ENCODE results near the gene JUND. TPM values are rescaled to one million over a fixed set of nuclear protein-coding genes. Genes with fewer than 3 reads are reported as not detected.
"Not testable (repeated sequence)": the region's sequence is repeated elsewhere in the genome, so short reads cannot be mapped to it uniquely, and the experiment has no call there.

The JUND gene
- total RNA-seq (2014; rRNA removed; shearing (Covaris generic)), result 70.1 and 94.9 TPM in 2 replicates

GRCh38 chr19:18281082-18282020 lies at the start of gene JUND:
Gene JUND, minus strand, starts transcription at chr19:18281622. Its CDS starts 138 bp downstream, at chr19:18281484.
- peaks cover 10% of the 10 kb centered on the region for H3K36me3 ChIP-seq
- no peaks in the 10 kb centered on the region for H3K27me3 ChIP-seq
- peaks cover 8% of the 10 kb centered on the region for H3K4me1 ChIP-seq
- peak within 1 kb of the TSS; percentile 98 for H3K27ac ChIP-seq
- peak within 1 kb of the TSS; percentile 89 for H3K4me3 ChIP-seq
- H3K9me3 ChIP-seq (replicated peaks), result no peaks in the 10 kb centered on the region
- DNase-seq, result peak; percentile 99

- H3K27me3 ChIP-seq, result peaks cover 10% of the 10 kb centered on the region; the same call in 1 of the 2 replicates
- no peak overlapping the region for H3K27ac ChIP-seq
- no peaks in the 10 kb centered on the region for H3K36me3 ChIP-seq
- no peaks in the 10 kb centered on the region for H3K9me3 ChIP-seq (replicated peaks)
- H3K4me1 ChIP-seq, result 0 out of 2 replicates have a peak, but pooled peaks cover 4% of the 10 kb centered on the region
- H3K4me3 ChIP-seq, result no peak overlapping the region
- DNase-seq, result no peak
Observed at GRCh38 chr19:18330868-18331267, 49.4 kb upstream of the JUND start.

- Histone ChIP-seq H3K27me3 (peaks cover 10% of the 10 kb centered on the region; the same call in 1 of the 2 replicates), H3K4me1 (0 out of 2 replicates have a peak, but pooled peaks cover 4% of the 10 kb centered on the region), H3K27ac (no peak overlapping the region), H3K4me3 (no peak overlapping the region), H3K9me3 (replicated peaks) (no peaks in the 10 kb centered on the region), H3K36me3 (no peaks in the 10 kb centered on the region)
- DNase-seq, result no peak
Observed at GRCh38 chr19:18329035-18329376, 47.6 kb upstream of the JUND start.

GRCh38 chr19:18328340-18329034 lies 47.1 kb upstream of the JUND start:
- Histone ChIP-seq H3K27ac (no peak overlapping the region), H3K27me3 (peaks cover 10% of the 10 kb centered on the region; the same call in 1 of the 2 replicates), H3K36me3 (no peaks in the 10 kb centered on the region), H3K4me3 (0 out of 2 replicates have a peak overlapping the region, but pooled peaks have one; percentile 12), H3K9me3 (replicated peaks) (no peaks in the 10 kb centered on the region), H3K4me1 (peaks cover 6% of the 10 kb centered on the region; the same call in 1 of the 2 replicates)
- DNase-seq, result peak; percentile 99 to 100

- Histone ChIP-seq H3K9me3 (replicated peaks) (no peaks in the 10 kb centered on the region), H3K36me3 (no peaks in the 10 kb centered on the region), H3K4me1 (peaks cover 10% of the 10 kb centered on the region), H3K27me3 (0 out of 2 replicates have a peak, but pooled peaks cover 3% of the 10 kb centered on the region), H3K27ac (no peak overlapping the region), H3K4me3 (no peak overlapping the region)
- DNase-seq, result no peak
Observed at GRCh38 chr19:18326772-18327171, 45.4 kb upstream of the JUND start.

GRCh38 chr19:18324373-18324731 lies 42.9 kb upstream of the JUND start:
- H3K4me1 ChIP-seq, result peaks cover 11% of the 10 kb centered on the region
- not testable (repeated sequence) for DNase-seq; H3K4me3 ChIP-seq; H3K27me3 ChIP-seq; H3K27ac ChIP-seq; H3K9me3 ChIP-seq (replicated peaks); H3K36me3 ChIP-seq

- H3K27me3 ChIP-seq, result no peaks in the 10 kb centered on the region
- peak within 1 kb of the TSS; percentile 60 for H3K27ac ChIP-seq
- H3K4me1 ChIP-seq, result peaks cover 14% of the 10 kb centered on the region
- no peaks in the 10 kb centered on the region for H3K36me3 ChIP-seq
- no peaks in the 10 kb centered on the region for H3K9me3 ChIP-seq (replicated peaks)
- DNase-seq, result peak; percentile 99
- H3K4me3 ChIP-seq, result peak within 1 kb of the TSS; percentile 85
Observed at GRCh38 chr19:18322759-18323460, 41.5 kb upstream of the JUND start, which contains the start of gene LSM4. Gene LSM4, minus strand, starts transcription at chr19:18323076. Its CDS starts 56 bp downstream, at chr19:18323020.

- DNase-seq, result peak; percentile 71 to 74
Observed at GRCh38 chr19:18322318-18322758, 40.9 kb upstream of the JUND start.

GRCh38 chr19:18321734-18322102 lies 40.3 kb upstream of the JUND start:
- H3K27ac ChIP-seq, result no peak overlapping the region; the same call in 1 of the 2 replicates
- peaks cover 18% of the 10 kb centered on the region for H3K4me1 ChIP-seq
- no peaks in the 10 kb centered on the region for H3K27me3 ChIP-seq
- no peak for DNase-seq
- no peaks in the 10 kb centered on the region for H3K36me3 ChIP-seq
- no peaks in the 10 kb centered on the region for H3K9me3 ChIP-seq (replicated peaks)
- peak overlapping the region; percentile 85 for H3K4me3 ChIP-seq

More at GRCh38 chr19:18322318-18322758, 40.9 kb upstream of the JUND start:
- Histone ChIP-seq H3K4me1 (peaks cover 15% of the 10 kb centered on the region), H3K27ac (peak overlapping the region; percentile 60), H3K4me3 (peak overlapping the region; percentile 85), H3K9me3 (replicated peaks) (no peaks in the 10 kb centered on the region), H3K27me3 (no peaks in the 10 kb centered on the region), H3K36me3 (no peaks in the 10 kb centered on the region)

GRCh38 chr19:18320865-18321733 lies 39.7 kb upstream of the JUND start:
- no peak overlapping the region for H3K4me3 ChIP-seq
- DNase-seq, result no peak
- no peak overlapping the region for H3K27ac ChIP-seq

GRCh38 chr19:18319591-18320135 lies 38.2 kb upstream of the JUND start:
- DNase-seq, result no peak
- H3K27me3 ChIP-seq, result no peaks in the 10 kb centered on the region
- H3K27ac ChIP-seq, result no peak overlapping the region
- peaks cover 34% of the 10 kb centered on the region for H3K4me1 ChIP-seq
- peaks cover under 1% of the 10 kb centered on the region; the same call in 1 of the 2 replicates for H3K36me3 ChIP-seq
- H3K4me3 ChIP-seq, result no peak overlapping the region
- H3K9me3 ChIP-seq (replicated peaks), result no peaks in the 10 kb centered on the region

More at GRCh38 chr19:18320865-18321733, 39.7 kb upstream of the JUND start:
- Histone ChIP-seq H3K9me3 (replicated peaks) (no peaks in the 10 kb centered on the region), H3K4me1 (peaks cover 24% of the 10 kb centered on the region), H3K36me3 (no peaks in the 10 kb centered on the region), H3K27me3 (no peaks in the 10 kb centered on the region)

GRCh38 chr19:18317961-18318800 lies 36.8 kb upstream of the JUND start:
- H3K27ac ChIP-seq, result no peak overlapping the region
- peaks cover 14% of the 10 kb centered on the region; the same call in 1 of the 2 replicates for H3K36me3 ChIP-seq
- H3K27me3 ChIP-seq, result no peaks in the 10 kb centered on the region
- no peak overlapping the region for H3K4me3 ChIP-seq
- no peaks in the 10 kb centered on the region for H3K9me3 ChIP-seq (replicated peaks)
- no peak for DNase-seq
- H3K4me1 ChIP-seq, result peaks cover 31% of the 10 kb centered on the region

Data from SJCRH30 (cell line).